ENCODE data around the gene WDPCP. TPM values are rescaled to one million over a fixed set of nuclear protein-coding genes. Genes with fewer than 3 reads are reported as not detected.

The WDPCP gene
- total and polyA plus RNA-seq, 2 of the 13 experiments (the other 11 are each of a cell fraction or from before 2014, with no cell fraction given): 2.9 to 5.2 TPM

GRCh38 chr2:63189026-63189425 is 399.3 kb downstream of the WDPCP start (continued):
- TF ChIP-seq IRF1 (CRISPR knock-in tag; IDR thresholded peaks at IDR 0.05; ENCODE audit: low read depth): no peak
- no peak for TF ChIP-seq ZNF672 (CRISPR knock-in tag; IDR thresholded peaks at IDR 0.05)
- no peak for TF ChIP-seq ZNF589 (CRISPR knock-in tag; conservative IDR thresholded peaks at IDR 0.05)
- no peak for TF ChIP-seq ARNTL (CRISPR knock-in tag; IDR thresholded peaks at IDR 0.05)
- no peak for TF ChIP-seq GLMP (CRISPR knock-in tag; IDR thresholded peaks at IDR 0.05; ENCODE audit: borderline replicate concordance)
- peak; percentile 45 for TF ChIP-seq KDM2A (CRISPR knock-in tag; IDR thresholded peaks at IDR 0.05; ENCODE audit: borderline replicate concordance, low read depth)
- no peak for TF ChIP-seq PCBP2 (optimal IDR thresholded peaks at IDR 0.05; ENCODE audit: low read depth, low read length, poor library complexity, severe bottlenecking)
- TF ChIP-seq FOXK2 (IDR thresholded peaks at IDR 0.05): no peak
- no peak for TF ChIP-seq BORCS8-MEF2B (CRISPR knock-in tag; IDR thresholded peaks at IDR 0.05)
- TF ChIP-seq ZNF136 (CRISPR knock-in tag; IDR thresholded peaks at IDR 0.05; ENCODE audit: low read depth): 0 out of 2 replicates have a peak, but pooled peaks have one; percentile 42
- no peak for TF ChIP-seq ZNF407 (CRISPR knock-in tag; IDR thresholded peaks at IDR 0.05; ENCODE audit: not compliant biosample characterization)
- TF ChIP-seq ZNF670 (CRISPR knock-in tag; IDR thresholded peaks at IDR 0.05; ENCODE audit: borderline replicate concordance): no peak
- no peak for TF ChIP-seq NFE2L1 (CRISPR knock-in tag; IDR thresholded peaks at IDR 0.05; ENCODE audit: borderline replicate concordance)
- TF ChIP-seq AKNA (CRISPR knock-in tag; IDR thresholded peaks at IDR 0.05; ENCODE audit: borderline replicate concordance): no peak
- TF ChIP-seq KLF6 (CRISPR knock-in tag; IDR thresholded peaks at IDR 0.05): no peak

Measured in HepG2 (cell line).